ENCODE measurements around the gene FCAR.

- no peak for TF ChIP-seq POLR2AphosphoS5 (IDR thresholded peaks at IDR 0.05; ENCODE audit: low read depth, low read length)
- no peak for TF ChIP-seq YY1 (IDR thresholded peaks at IDR 0.05; ENCODE audit: extremely low read depth, insufficient replicate concordance, low read depth, low read length)
- no peak for TF ChIP-seq EZH2phosphoT487 (IDR thresholded peaks at IDR 0.05; ENCODE audit: borderline replicate concordance)
- TF ChIP-seq CTCF (IDR thresholded peaks at IDR 0.05 in 2 of 3, conservative IDR thresholded peaks at IDR 0.05 in 1 of 3; ENCODE audit: borderline replicate concordance in 1 of 3, insufficient read depth in 1 of 3, low read depth in 2 of 3, low read length in 2 of 3) = no peak
- no peak for TF ChIP-seq SRF (IDR thresholded peaks at IDR 0.05; ENCODE audit: low read depth)
- no peak for TF ChIP-seq CBX3 (IDR thresholded peaks at IDR 0.05; ENCODE audit: low read depth)
- TF ChIP-seq SP1 (IDR thresholded peaks at IDR 0.05; ENCODE audit: low read depth) = no peak
- no peak for TF ChIP-seq CEBPB (IDR thresholded peaks at IDR 0.05; ENCODE audit: low read depth)
- TF ChIP-seq RAD21 (IDR thresholded peaks at IDR 0.05; ENCODE audit: low read depth) = no peak
- no peak for TF ChIP-seq EGR1 (IDR thresholded peaks at IDR 0.05; ENCODE audit: low read depth)
- TF ChIP-seq JUND (IDR thresholded peaks at IDR 0.05) = no peak
These were observed 47.0 kb downstream of the FCAR start for GRCh38 chr19:54921082-54921481.
